Suprapubic skin (tissue), 4 donors: ENCODE results near the gene DCTPP1. TPM values are rescaled to one million over a fixed set of nuclear protein-coding genes. Genes with fewer than 3 reads are reported as not detected.

ENCODE experiments used
- DNase-seq, 2 donors: peaks; one replicate each; pipeline ENCODE4 v3.0.0-alpha.2; 2019; ENCODE audit warnings: low spot score in 2 of 2
- H3K27ac ChIP-seq: fragments of 200-600 bp; sonication (generic); one replicate; pipeline ENCODE4 v1.5.1; 2019
- H3K27me3 ChIP-seq: fragments of 200-600 bp; sonication (generic); one replicate; pipeline ENCODE4 v1.5.1; 2019
- H3K36me3 ChIP-seq: fragments of 200-600 bp; sonication (generic); one replicate; pipeline ENCODE4 v1.5.1; 2019
- H3K4me1 ChIP-seq: fragments of 200-600 bp; sonication (generic); one replicate; pipeline ENCODE4 v1.5.1; 2019
- H3K4me3 ChIP-seq: fragments of 200-600 bp; sonication (generic); one replicate; pipeline ENCODE4 v1.5.1; 2019; ENCODE audit warnings: mild to moderate bottlenecking
- H3K9me3 ChIP-seq: fragments of 200-600 bp; sonication (generic); one replicate; pipeline ENCODE4 v1.5.1; 2019
- CTCF ChIP-seq, 2 donors: fragments of 200-600 bp in 1 of 2; fragments of 450-650 bp in 1 of 2; sonication (generic) in 1 of 2; IDR thresholded peaks; one replicate each; pipeline ENCODE4 v1.5.1; 2016 to 2019; ENCODE audit warnings: antibody characterized with exemption in 2 of 2, mild to moderate bottlenecking in 1 of 2, moderate library complexity in 1 of 2
- EP300 ChIP-seq: sonication (generic); formaldehyde crosslinking; IDR thresholded peaks from one replicate; pipeline ENCODE4 v1.6.1; 2017; ENCODE audit warnings: antibody characterized with exemption
- POLR2A ChIP-seq, 2 donors: fragments of 450-650 bp; IDR thresholded peaks; one replicate each; pipeline ENCODE4 v1.6.1; 2017; ENCODE audit warnings: antibody characterized with exemption in 2 of 2, mild to moderate bottlenecking in 2 of 2, moderate library complexity in 2 of 2
- POLR2AphosphoS5 ChIP-seq, 3 donors: sonication (generic); formaldehyde crosslinking; IDR thresholded peaks; one replicate each; pipeline ENCODE4 v1.6.1; 2017; ENCODE audit warnings: antibody characterized with exemption in 3 of 3
- WGBS: methylation state at CpG from one replicate; pipeline ENCODE4 v1.1.5; 2018; 5-methylcytosine and 5-hydroxymethylcytosine counted together
- total RNA-seq, 4 donors: library from RNA; depleted of rRNA; stranded (reverse); fragments of >200 nt; gene quantifications; one replicate each; pipeline ENCODE4 v1.1.0, GENCODE V29; 2016

The DCTPP1 gene
- total RNA-seq, 4 donors from 2014 or later, result 17.2 to 26.0 (median 20.0) TPM

- Histone ChIP-seq H3K27me3 (no peaks in the 10 kb centered on the region), H3K4me1 (peaks cover 24% of the 10 kb centered on the region), H3K4me3 (peak overlapping the region; percentile 78), H3K36me3 (peaks cover 10% of the 10 kb centered on the region), H3K27ac (peak overlapping the region; percentile 97), H3K9me3 (no peaks in the 10 kb centered on the region)
- 92% methylated on average over 29 of the region's 29 CpGs for WGBS
- TF ChIP-seq CTCF (IDR thresholded peaks at IDR 0.05), result no peak
- DNase-seq, result peak in 1 of 2 donors; percentile 67
These were observed 14.7 kb upstream of the DCTPP1 start for GRCh38 chr16:30444231-30445148.

GRCh38 chr16:30443631-30444030, 13.8 kb upstream of the DCTPP1 start:
- Histone ChIP-seq H3K4me1 (peaks cover 24% of the 10 kb centered on the region), H3K9me3 (no peaks in the 10 kb centered on the region), H3K4me3 (no peak overlapping the region), H3K27ac (no peak overlapping the region), H3K36me3 (peaks cover 10% of the 10 kb centered on the region), H3K27me3 (no peaks in the 10 kb centered on the region)
- no peak for DNase-seq
- 82% methylated on average over 2 of the region's 2 CpGs for WGBS
- TF ChIP-seq EP300 (no peak), CTCF (IDR thresholded peaks at IDR 0.05) (no peak), POLR2A (IDR thresholded peaks at IDR 0.05) (no peak), POLR2AphosphoS5 (IDR thresholded peaks at IDR 0.05) (no peak)

- TF ChIP-seq CTCF (IDR thresholded peaks at IDR 0.05) (no peak), POLR2A (IDR thresholded peaks at IDR 0.05) (no peak), EP300 (no peak), POLR2AphosphoS5 (IDR thresholded peaks at IDR 0.05) (no peak)
- 85% methylated on average over 6 of the region's 6 CpGs for WGBS
- H3K27me3 ChIP-seq, result no peaks in the 10 kb centered on the region
- H3K27ac ChIP-seq, result no peak overlapping the region
- H3K4me1 ChIP-seq, result peaks cover 17% of the 10 kb centered on the region
- no peak overlapping the region for H3K4me3 ChIP-seq
- no peaks in the 10 kb centered on the region for H3K9me3 ChIP-seq
- no peak for DNase-seq
- H3K36me3 ChIP-seq, result peaks cover 10% of the 10 kb centered on the region
These were observed 10.0 kb upstream of the DCTPP1 start for GRCh38 chr16:30439720-30440348.

GRCh38 chr16:30438835-30439234, 9.0 kb upstream of the DCTPP1 start:
- Histone ChIP-seq H3K27ac (no peak overlapping the region), H3K4me1 (peaks cover 7% of the 10 kb centered on the region), H3K4me3 (no peak overlapping the region), H3K27me3 (no peaks in the 10 kb centered on the region), H3K36me3 (peaks cover 10% of the 10 kb centered on the region), H3K9me3 (no peaks in the 10 kb centered on the region)
- WGBS, result 85% methylated on average over 5 of the region's 5 CpGs
- no peak for DNase-seq
- TF ChIP-seq POLR2A (IDR thresholded peaks at IDR 0.05) (no peak), EP300 (no peak), CTCF (IDR thresholded peaks at IDR 0.05) (no peak), POLR2AphosphoS5 (IDR thresholded peaks at IDR 0.05) (no peak)

GRCh38 chr16:30437511-30438046, 7.7 kb upstream of the DCTPP1 start:
- WGBS, result 76% methylated on average over 3 of the region's 3 CpGs
- Histone ChIP-seq H3K4me3 (no peak overlapping the region), H3K27me3 (no peaks in the 10 kb centered on the region), H3K4me1 (no peaks in the 10 kb centered on the region), H3K27ac (no peak overlapping the region), H3K36me3 (no peaks in the 10 kb centered on the region), H3K9me3 (no peaks in the 10 kb centered on the region)
- no peak for TF ChIP-seq POLR2AphosphoS5 (IDR thresholded peaks at IDR 0.05)
- no peak for TF ChIP-seq EP300
- no peak for DNase-seq
